ENCODE results near the gene NR6A1. TPM values are rescaled to one million over a fixed set of nuclear protein-coding genes. Genes with fewer than 3 reads are reported as not detected.

Gene NR6A1
- total and polyA plus RNA-seq, 2 experiments from 2014 or later = 44.2 to 139 TPM

- H3K9me2 ChIP-seq (ENCODE audit: insufficient read depth) = no peaks in the 10 kb centered on the region
- no peaks in the 10 kb centered on the region for H3F3A ChIP-seq (replicated peaks; ENCODE audit: low read depth)
- H3K27ac ChIP-seq (ENCODE audit: low read depth) = no peak overlapping the region
- no peak overlapping the region for H3K4me2 ChIP-seq
- DNase-seq (ENCODE audit: low spot score) (no peak), ATAC-seq (no peak)
- H3K79me2 ChIP-seq (replicated peaks; ENCODE audit: insufficient read depth) = no peaks in the 10 kb centered on the region
- no peak overlapping the region for H2AFZ ChIP-seq
- H3K36me3 ChIP-seq (ENCODE audit: insufficient read depth) = no peaks in the 10 kb centered on the region
- no peaks in the 10 kb centered on the region for H4K20me1 ChIP-seq (replicated peaks; ENCODE audit: insufficient read depth)
- no peaks in the 10 kb centered on the region for H3K4me1 Mint-ChIP-seq
- H3K27ac Mint-ChIP-seq = no peak overlapping the region
- peaks cover 1% of the 10 kb centered on the region for H3K27me3 Mint-ChIP-seq (ENCODE audit: insufficient read depth, low read depth, poor library complexity)
- no peak overlapping the region for H3K4me3 Mint-ChIP-seq
- no peaks in the 10 kb centered on the region for H3K27me3 ChIP-seq (ENCODE audit: insufficient read depth)
- no peak overlapping the region for H3K4me3 ChIP-seq
- H3K36me3 Mint-ChIP-seq (ENCODE audit: low read depth) = no peaks in the 10 kb centered on the region
- no peaks in the 10 kb centered on the region for H3K9me3 Mint-ChIP-seq
- TF ChIP-seq STAT1 (IDR thresholded peaks at IDR 0.05; ENCODE audit: unreplicated experiment) = no peak
- no peak for TF ChIP-seq ZNF331 (CRISPR knock-in tag; IDR thresholded peaks at IDR 0.05; ENCODE audit: low read depth)
- TF ChIP-seq ZNF462 (CRISPR knock-in tag; IDR thresholded peaks at IDR 0.05) = no peak
- TF ChIP-seq ETS1 (IDR thresholded peaks at IDR 0.05) = no peak
- no peak for TF ChIP-seq CREB1 (CRISPR knock-in tag; IDR thresholded peaks at IDR 0.05; ENCODE audit: low read depth)
- no peak for TF ChIP-seq POLR2AphosphoS5 (IDR thresholded peaks at IDR 0.05; ENCODE audit: low read depth)
- H3K4me1 ChIP-seq (ENCODE audit: insufficient read depth) = no peaks in the 10 kb centered on the region
Observed at GRCh38 chr9:124788542-124789217, 17.6 kb upstream of the NR6A1 start.
